HG03025 (cell line): ENCODE results near the gene STXBP6.

Experiments used
- ATAC-seq: cut with Tn5 transposase; IDR thresholded peaks from one replicate; pipeline ENCODE4 v1.9.1; 2021; ENCODE audit warnings: mild to moderate bottlenecking, moderate library complexity; ENCODE audit not compliant: unreplicated experiment, low FRiP score

STXBP6 gene

DNA sequence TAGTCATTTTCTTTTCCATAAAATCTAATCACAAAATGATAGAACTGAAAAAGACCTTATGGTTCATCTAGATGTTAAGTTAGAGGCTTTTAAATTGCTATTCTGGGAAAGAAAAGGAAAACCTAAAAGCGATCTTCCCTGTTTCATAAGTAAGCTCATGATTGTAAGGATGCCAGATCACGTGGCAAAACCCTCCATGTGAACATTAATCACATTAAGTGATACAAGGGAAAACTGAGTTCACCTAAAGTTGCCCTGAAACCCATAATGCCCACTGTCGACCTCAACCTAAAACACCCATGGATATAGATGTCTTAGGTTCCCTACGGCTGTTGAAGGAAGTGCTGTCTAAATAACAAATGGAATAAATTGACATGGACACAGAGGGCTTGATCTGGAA lies 3.0 kb upstream of the STXBP6 start:
- no peak for ATAC-seq

DNA sequence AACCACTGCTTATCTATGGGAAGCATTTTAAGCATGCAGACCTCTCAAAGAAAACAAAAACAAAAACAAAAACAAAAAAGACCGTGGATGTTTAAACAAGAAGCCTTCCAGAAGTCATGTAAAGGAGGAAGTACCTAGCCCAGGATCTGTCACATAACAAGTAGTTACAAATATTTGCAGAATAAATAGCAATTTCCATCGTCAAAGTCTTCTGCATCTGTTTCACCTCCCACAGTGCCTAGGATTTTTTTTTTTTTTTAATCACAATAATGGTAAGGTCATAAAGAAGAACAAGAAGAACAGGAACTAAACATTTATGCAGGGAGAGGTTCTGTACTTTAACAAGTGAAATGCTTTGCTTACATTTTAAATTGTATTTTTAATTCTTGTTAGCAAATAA lies 2.4 kb upstream of the STXBP6 start:
- no peak for ATAC-seq

DNA sequence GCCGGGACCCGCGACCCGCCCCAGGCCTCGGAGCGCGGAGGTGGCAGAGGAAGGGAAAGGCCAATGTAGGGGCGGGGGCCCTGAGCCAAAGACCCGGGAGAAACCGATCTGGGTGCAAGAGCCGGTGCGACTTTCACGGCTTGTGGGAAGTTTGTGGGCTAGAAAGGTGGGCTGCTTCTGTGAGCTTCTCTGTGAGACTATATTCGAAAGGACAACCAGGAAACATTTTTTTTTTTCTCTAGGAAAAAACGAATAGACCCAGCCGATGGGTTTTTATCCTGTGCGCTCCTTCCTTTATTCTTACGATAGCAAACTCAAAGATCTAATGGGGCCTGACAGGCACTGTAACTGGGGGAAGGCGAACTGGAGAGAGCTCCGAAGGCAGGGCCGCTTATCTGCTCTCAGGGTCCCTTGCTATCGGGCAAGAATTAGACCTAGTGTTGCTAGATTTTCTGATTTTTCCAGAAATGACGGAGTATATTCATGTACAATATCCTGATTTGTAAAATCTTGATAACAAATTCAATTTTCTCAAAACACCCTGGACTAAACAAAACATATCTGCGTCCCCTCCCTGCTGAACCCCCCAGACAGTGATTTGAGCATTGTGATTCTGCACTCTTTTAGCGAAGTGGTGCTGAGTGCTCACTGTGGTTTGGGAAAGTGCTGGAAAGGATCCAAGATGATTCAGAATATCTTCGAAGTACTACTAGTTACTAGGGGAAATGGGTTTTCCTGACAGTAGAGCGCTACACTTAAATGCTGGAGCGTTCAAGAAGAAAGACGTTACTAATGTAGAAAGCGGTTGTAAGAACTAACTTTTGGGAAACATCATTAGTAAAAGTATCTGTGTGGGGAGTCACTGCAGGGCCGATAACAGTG lies 563 bp upstream of the STXBP6 start:
- no peak for ATAC-seq

DNA sequence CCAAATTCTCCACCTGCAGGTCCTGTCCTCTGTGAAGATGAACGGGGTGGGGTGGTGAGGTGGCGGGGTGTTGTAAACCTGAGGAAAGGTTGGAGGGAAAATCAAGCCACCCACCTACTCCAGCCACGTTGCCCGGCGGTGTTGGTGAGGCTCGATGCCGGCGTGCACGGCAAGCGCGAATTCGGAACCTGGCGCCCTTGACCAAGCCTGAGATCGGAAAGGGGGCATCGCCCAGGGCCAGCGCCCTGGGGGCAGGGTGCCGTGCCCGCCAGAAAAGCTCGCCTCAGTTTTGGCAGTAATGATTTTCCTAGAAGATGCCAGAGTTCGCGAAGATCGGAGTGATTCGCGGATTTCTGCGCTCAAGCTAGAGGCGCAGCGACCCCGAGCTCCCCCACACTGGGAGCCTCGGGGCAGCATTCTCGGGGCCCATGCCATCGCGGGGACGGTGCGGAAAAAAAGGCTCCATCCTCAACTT lies 817 bp downstream of the STXBP6 start:
- no peak for ATAC-seq

DNA sequence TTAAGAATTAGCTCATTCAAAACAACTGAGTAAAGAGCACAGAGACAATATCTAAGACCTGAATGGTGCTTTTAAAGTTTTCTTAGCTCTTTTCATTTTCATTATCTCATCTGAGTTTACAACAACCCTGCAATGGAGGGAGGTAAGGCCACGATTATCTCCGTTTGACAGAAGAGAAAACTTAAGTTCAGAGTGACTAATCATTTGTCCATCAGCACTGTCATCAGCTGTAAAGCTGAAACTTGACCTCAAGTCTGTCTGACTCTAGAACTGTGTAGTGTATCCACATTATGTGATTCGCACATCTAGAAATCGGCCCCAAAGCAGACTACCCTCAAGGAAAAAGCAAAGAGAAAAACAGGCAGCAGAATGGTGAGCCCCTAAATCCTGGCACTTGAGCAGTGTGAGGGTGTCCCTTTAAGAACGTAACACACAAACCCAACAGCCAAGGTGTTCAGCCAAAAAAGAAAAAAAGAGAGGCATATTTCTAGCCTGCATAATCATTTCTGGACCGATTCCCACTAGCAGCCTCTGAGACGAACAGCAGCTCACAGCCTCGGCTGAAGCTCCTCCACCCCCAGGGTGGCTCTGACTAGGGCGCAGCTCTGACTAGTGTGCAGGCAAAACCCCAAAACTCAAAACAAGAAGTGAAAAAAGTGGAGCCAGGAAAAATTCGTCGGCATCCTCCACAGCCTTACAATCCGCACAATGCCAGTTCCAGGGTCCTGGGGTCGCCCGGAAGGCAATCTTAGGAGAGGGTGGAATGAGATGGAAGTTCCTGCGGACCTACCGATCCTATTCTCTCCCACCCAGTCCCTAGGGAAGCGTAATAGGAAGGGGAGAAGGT lies 1.6 kb downstream of the STXBP6 start:
- no peak for ATAC-seq

DNA sequence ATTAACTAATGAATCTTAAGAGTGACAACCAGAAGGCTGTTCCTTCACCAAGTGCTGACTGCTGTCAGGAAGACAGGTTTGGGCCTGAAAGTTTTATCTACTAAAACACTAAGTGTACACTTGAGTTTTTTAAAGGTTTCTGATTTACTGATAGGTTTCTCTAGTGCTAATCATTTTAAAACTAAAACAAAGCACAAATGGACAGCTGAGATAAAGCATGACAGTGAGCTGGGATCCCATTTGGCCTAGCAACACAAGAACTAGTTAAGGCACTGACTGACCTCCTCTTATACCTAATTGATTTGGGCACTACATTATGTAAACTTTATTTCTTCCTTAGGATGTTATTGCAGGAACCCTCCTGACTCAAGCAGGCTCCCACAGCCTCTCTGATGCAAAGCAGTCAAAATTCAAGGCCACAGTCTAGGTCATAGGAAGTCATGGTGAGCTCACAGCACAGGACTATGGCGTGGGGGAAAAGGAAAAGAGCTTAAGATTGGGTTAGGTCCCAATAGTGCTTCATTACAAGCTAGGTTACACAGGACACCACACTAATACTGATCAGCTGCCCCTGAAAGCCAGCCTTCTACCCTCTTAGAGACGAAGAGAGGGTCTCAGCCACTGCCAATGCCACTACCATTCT lies 3.5 kb downstream of the STXBP6 start:
- ATAC-seq = no peak

DNA sequence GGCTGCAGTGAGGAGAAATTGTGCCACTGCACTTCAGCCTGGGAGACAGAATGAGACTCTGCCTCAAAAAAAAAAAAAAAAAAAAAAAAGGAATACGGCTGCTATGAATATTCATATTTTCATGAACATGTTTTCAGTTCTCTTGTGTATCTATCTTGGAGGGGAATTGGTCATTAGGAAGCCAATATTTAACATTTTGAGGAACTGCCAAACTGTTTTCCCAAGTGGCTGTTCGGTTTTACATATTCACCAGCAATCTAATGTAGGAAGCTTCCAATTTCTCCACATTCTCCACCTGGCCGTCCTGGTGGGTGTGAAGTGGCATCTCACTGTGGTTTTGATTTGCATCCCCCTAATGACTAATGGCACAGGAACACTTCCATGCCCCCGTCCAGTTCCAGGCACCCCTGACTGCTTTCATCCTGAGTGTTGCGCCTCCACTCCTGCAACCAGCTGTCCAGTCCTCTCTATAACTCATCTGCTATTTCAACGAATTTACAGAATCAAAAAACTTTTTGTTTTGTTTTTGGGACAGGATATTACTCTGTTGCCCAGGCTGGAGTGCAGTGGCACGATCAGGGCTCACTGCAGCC lies 5.7 kb downstream of the STXBP6 start:
- no peak for ATAC-seq

DNA sequence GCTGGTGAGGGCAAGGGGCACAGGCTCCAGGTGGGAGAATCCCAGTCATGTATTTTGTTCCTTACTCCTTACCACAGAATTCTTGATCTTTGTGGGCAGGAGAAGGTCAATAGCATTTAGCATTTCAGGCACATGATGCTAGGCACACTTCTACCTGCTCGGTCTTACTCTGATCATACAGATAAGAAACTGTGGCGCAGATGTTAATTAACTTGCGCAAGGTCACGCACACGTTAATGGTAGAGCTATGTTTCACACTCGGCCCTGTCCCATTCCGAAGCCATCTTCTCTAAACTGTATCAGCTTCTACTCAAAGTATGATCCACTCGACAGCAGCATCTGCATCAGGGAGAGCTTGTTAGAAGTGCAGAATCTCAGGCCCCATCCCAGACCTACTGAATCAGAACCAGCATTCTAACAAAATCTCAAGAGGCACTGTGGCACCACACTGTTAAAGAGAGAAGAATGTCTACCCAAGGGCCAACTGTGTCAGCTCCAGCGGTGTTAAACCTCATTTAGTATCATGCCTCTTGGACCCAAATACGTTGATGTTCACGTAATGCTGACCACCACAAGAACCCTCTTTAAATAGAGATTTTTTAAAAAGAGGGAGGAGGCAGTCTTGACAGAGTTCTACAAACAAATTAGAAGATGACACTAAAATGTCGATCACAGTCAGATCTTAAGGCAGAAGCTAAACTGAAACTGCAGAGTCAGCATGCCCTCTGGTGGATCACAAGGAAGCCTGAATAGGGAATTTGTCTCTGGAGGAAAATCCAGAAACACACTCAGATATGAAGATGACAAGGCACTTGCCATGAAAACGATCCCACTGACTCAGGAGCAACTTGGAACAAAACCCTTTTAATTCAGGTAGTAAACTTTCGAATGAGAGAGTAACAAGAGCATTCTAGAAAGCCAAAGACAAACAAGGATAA lies 7.3 kb downstream of the STXBP6 start:
- no peak for ATAC-seq

DNA sequence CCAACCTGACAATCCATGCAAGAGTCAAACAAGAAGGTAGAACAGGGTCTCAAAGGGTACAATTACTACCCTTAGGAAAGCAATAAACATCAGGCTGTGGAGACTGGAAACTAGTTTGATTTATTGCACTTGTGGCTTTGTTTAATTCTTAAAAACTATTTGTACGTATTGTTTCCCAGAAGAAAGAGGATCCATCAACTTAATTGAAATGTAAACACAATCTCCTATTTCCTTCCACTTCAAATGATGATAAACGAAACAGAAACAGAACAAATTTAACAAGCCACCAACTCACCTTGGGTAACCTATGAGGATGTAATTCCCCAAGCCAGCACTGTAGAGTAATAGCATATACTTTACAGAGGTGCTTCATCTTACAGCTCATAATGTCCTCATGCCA lies 8.0 kb downstream of the STXBP6 start:
- no peak for ATAC-seq

DNA sequence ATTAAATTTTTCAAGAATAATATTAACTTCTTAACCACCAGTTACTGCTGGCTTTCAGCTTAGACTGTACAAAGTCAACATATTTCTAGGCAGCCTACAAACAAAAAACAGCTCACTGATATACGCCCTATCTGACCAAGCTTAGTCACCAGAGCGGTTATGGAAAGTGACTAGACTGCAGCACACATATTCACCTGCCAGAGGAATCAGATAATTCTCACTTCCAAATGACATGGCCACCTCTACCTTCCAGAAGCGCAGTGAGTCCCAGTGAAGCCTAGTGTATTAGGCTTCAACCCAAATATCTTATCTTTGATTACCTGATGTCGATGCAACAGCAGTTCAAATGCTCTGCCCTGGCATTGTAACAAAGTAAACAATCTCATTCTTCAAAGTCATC lies 8.5 kb downstream of the STXBP6 start:
- no peak for ATAC-seq

DNA sequence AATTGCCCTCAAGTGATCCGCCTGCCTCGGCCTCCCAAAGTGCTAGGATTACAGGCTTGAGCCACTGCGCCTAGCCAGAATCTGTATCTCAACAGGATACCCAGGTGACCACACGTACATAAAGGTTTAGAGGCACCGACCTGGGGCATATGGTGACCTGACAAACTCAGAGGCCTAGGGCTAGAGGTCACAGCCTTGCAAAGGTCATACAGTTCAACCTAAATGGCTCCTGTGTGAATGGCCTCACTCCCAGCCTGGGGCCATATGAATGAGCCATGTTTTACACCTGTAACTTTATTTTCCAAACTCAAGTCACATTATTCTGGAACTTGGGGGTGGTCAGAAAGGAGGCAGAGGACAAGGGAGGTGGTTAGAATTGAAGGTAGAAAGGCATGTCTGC lies 10.0 kb downstream of the STXBP6 start:
- ATAC-seq = no peak

DNA sequence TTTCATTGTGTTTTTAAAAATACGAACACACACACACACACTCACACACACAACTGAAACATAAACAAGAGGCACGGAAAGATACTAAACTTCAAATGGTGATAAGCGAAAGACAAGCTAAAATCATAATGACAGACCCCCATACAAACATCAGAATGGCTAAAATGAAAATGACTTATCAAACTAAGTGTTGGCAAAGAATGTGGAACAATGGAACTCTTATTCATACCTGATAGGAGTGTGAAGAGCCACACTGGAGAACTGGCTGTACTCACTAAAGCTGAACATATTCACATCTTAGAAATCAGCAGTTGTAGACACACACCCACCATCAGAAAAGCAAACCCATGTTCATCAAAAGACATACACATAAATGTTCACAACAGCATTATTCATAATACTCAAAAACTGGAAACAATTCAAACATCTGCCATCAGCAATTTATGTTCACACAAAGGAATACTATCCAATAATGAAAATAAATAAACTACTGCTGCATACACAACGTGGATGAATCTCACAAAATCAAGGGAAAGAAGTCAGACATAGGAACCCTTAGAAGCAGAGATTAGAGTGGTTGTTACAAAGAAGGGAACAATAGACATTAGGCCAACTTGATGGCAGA lies 11.8 kb downstream of the STXBP6 start:
- no peak for ATAC-seq

DNA sequence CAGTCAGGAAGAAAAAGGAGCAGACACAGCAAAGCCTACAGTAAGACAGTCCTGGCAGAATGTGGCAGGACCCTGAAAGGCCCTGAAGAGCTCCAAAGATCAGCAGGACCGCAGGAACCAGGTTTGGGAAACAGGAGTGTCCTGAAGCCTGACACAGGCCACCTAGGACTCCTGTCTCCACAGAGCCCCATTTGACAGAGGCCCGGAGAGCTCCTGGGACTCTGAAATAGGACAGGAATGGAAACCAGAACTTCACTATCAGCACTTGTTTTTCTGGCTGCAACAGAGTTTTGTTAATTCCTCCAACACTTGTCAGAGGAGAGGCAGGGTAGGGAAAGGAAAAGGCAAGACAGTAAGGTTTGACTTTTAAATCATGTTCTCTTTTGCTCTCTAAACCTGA lies 12.9 kb downstream of the STXBP6 start:
- no peak for ATAC-seq

DNA sequence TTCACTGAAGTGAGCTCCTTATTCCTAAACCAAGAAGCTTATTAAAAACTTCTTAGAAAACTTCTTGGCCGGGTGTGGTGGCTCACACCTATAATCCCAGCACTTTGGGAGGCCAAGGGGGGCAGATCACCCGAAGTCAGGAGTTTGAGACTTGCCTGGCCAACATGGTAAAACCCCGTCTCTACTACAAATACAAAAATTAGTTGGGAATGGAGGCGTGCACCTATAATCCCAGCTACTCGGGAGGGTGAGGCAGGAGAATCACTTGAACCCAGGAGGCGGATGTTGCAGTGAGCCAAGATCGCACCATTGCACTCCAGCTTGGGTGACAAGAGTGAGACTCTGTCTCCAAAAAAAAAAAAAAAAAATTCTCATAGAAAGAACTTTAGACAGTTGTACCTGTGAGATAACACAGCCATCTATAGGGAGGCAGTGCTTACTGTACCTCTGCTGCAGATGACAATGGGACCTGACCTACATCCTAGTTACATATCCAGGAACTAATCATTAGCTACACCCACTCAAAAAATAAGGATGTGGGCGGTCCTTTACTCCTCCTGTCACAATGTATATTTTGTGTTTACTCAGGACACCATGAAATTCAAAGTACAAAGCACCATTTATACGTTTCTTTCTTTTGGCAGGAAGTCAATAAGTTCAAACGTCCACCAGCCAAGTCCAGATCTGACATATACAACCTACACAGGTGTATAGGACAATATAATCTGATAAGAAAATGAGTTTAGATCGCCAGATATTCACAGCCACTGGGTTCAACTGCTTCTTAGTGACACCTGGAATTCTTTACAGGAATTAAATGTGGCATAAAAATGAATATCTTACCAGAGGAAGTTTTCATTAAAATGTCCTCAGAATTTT lies 14.9 kb downstream of the STXBP6 start:
- ATAC-seq = no peak

DNA sequence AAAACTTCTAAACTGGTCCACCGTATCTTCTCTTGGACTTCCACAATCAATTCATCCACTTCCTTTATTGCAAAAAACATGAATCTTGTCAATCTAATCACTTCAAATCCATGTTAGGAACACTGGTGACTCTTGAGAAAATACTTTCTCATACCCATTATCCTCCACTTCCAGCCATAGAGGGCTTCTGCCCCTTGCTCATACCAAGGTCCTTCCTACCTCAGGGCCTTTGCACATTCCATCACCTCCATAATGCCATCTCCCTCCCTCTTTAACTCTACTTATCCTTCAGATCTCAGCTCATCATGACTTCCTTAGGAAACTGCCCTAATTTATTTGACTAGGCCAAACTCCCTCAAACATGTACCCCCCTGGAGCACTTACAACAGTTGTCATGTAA lies 16.6 kb downstream of the STXBP6 start:
- no peak for ATAC-seq

DNA sequence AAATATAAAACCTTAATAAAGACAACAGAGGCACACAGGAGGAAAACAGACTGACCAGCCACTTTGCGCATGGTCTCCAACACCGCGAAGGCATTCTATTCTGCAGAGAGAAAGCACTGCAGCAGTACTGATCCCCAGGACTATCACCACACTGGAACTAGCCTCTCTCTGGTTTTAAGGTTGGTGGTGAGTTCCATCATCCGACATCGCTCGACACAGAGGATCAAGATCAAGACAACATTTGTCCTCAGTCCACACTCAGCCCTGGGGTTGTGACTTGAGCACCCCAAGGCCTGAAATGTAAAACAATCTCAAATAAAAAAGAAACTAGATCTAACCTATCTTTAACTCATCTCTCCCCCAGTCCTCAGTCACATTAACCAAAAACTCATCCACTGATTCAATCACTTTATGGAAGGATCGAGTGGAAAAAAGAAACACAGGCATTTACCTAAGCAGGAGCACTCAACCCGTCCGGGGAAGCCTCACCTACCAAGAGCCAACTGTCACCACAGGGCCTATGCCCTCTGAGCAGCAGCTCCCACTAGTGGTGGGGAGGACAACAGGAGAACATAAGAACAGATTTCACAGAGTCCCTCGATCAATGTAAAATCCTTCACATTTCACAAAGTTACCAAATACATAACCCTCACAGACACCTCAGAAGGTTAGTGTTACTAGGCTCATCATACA lies 17.7 kb downstream of the STXBP6 start:
- no peak for ATAC-seq

DNA sequence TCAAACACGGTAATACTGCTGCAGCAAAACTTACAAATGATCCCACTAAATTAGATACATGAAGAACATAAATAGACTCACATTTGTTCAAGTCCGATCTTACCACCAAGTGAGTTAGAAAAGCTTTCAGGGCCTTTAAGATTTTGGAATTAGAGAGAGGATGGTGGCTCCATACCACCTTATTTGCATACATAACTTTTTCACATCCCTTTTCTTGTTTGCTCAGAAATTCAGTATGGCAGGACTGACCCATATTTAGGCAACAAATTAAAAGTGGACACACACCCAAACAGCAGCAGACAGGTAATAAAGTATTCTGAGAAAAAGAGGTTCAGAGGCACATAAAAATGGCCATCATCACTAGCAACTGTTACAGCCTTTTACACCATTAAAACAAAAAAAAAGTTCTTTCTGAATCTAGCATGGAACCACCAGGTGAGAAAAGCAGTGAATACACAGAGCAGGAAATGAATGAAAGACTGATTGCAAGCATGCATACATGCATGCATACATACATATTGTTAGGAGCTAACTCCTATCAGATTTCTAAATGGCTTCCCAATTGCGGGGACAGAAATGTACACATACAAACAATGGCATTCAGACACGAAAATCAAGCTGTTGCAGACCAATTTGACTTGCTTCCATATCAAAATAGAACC lies 23.3 kb downstream of the STXBP6 start:
- ATAC-seq = peak; percentile 77
